ENCODE measurements around the gene PANX2.

GRCh38 chr22:50129121-50129736 is 41.3 kb upstream of the PANX2 start:
- TF ChIP-seq CTCF (IDR thresholded peaks at IDR 0.05 in 4 of 5, conservative IDR thresholded peaks at IDR 0.05 in 1 of 5) (no peak), POLR2A (IDR thresholded peaks at IDR 0.05) (no peak)

Data from gastrocnemius medialis (tissue), 4 donors.